Mesenchymal stem cell (in vitro differentiated cells and primary cell): ENCODE results near the gene CAMK4.

Experiments used
- DNase-seq: peaks from one replicate; pipeline ENCODE4 v3.0.0-alpha.2; 2013
- H2AFZ ChIP-seq: one replicate; pipeline ENCODE4 v1.6.1; 2013; ENCODE audit warnings: low read depth, mild to moderate bottlenecking, control low read depth, inconsistent platforms, low read length, moderate library complexity
- H2AK5ac ChIP-seq: 2 replicates; pipeline ENCODE4 v1.6.1; 2013; ENCODE audit warnings: low read length, moderate library complexity, mild to moderate bottlenecking, inconsistent platforms; ENCODE audit not compliant: severe bottlenecking
- H2BK120ac ChIP-seq: one replicate; pipeline ENCODE4 v1.6.1; 2013; ENCODE audit warnings: low read depth, mild to moderate bottlenecking, inconsistent platforms, low read length, moderate library complexity
- H2BK12ac ChIP-seq, 2 experiments: one replicate each; pipeline ENCODE4 v1.6.1; 2013; ENCODE audit warnings: inconsistent platforms in 2 of 2, low read length in 2 of 2, mild to moderate bottlenecking in 2 of 2, moderate library complexity in 2 of 2, control low read depth in 1 of 2
- H2BK15ac ChIP-seq: one replicate; pipeline ENCODE4 v1.6.1; 2013; ENCODE audit warnings: mild to moderate bottlenecking, low read depth, inconsistent platforms; ENCODE audit not compliant: poor library complexity, severe bottlenecking
- H2BK5ac ChIP-seq: 2 replicates; pipeline ENCODE4 v1.6.1; 2013; ENCODE audit warnings: low read depth, mild to moderate bottlenecking, low read length, control low read depth, inconsistent platforms; ENCODE audit not compliant: poor library complexity, severe bottlenecking
- H3K14ac ChIP-seq, 2 experiments: one replicate each; pipeline ENCODE4 v1.6.1; 2013; ENCODE audit warnings: inconsistent platforms in 2 of 2, low read length in 2 of 2, control low read depth in 1 of 2, mild to moderate bottlenecking in 1 of 2, moderate library complexity in 1 of 2
- H3K18ac ChIP-seq, 2 experiments: one replicate each; pipeline ENCODE4 v1.6.1; 2013; ENCODE audit warnings: inconsistent platforms in 2 of 2, low read length in 2 of 2, control low read depth in 1 of 2, low read depth in 1 of 2, mild to moderate bottlenecking in 1 of 2
- H3K23ac ChIP-seq, 2 experiments: one replicate each; pipeline ENCODE4 v1.6.1; 2013; ENCODE audit warnings: inconsistent platforms in 2 of 2, low read length in 2 of 2, mild to moderate bottlenecking in 2 of 2, moderate library complexity in 2 of 2, control low read depth in 1 of 2
- H3K27ac ChIP-seq: 2 replicates; pipeline ENCODE4 v1.5.1; 2013; ENCODE audit warnings: mild to moderate bottlenecking, moderate library complexity, low read length, control low read depth, inconsistent platforms; ENCODE audit not compliant: poor library complexity, severe bottlenecking
- H3K27me3 ChIP-seq, 2 experiments: 2 replicates each; pipeline versions ENCODE4 v1.6.1 to v1.7.0; 2013; ENCODE audit warnings: low read length in 2 of 2, mild to moderate bottlenecking in 2 of 2, moderate library complexity in 2 of 2, control low read depth in 1 of 2, inconsistent platforms in 1 of 2; ENCODE audit not compliant: control insufficient read depth in 1 of 2, insufficient read depth in 1 of 2
- H3K36me3 ChIP-seq, 2 experiments: 2 replicates each; pipeline versions ENCODE4 v1.6.1 to v1.7.0; 2013; ENCODE audit warnings: low read length in 2 of 2, control low read depth in 1 of 2, inconsistent platforms in 1 of 2, low read depth in 1 of 2, mild to moderate bottlenecking in 1 of 2; ENCODE audit not compliant: insufficient read depth in 2 of 2, control insufficient read depth in 1 of 2
- H3K4ac ChIP-seq, 2 experiments: one replicate each; pipeline ENCODE4 v1.6.1; 2013; ENCODE audit warnings: inconsistent platforms in 2 of 2, low read length in 2 of 2, mild to moderate bottlenecking in 2 of 2, moderate library complexity in 2 of 2, control low read depth in 1 of 2, low read depth in 1 of 2
- H3K4me1 ChIP-seq: 2 replicates; pipeline ENCODE4 v1.6.1; 2013; ENCODE audit warnings: low read depth, low read length, control low read depth; ENCODE audit not compliant: control insufficient read depth, insufficient read depth
- H3K4me2 ChIP-seq: 2 replicates; pipeline ENCODE4 v1.6.1; 2013; ENCODE audit warnings: low read length, mild to moderate bottlenecking, inconsistent platforms; ENCODE audit not compliant: poor library complexity, severe bottlenecking
- H3K4me3 ChIP-seq, 2 experiments: 2 replicates each; pipeline versions ENCODE4 v1.5.1 to v1.7.0; 2013; ENCODE audit warnings: low read length in 2 of 2, mild to moderate bottlenecking in 2 of 2, control low read depth in 1 of 2, low read depth in 1 of 2; ENCODE audit not compliant: insufficient read depth in 1 of 2
- H3K79me1 ChIP-seq: replicated peaks from 2 replicates; pipeline ENCODE4 v1.6.1; 2013; ENCODE audit warnings: mild to moderate bottlenecking, control low read depth, low read length, inconsistent platforms; ENCODE audit not compliant: poor library complexity, severe bottlenecking
- H3K9ac ChIP-seq: 2 replicates; pipeline ENCODE4 v1.7.0; 2013; ENCODE audit warnings: mild to moderate bottlenecking, low read length, moderate library complexity
- H3K9me3 ChIP-seq: 2 replicates; pipeline ENCODE4 v1.7.0; 2013; ENCODE audit warnings: mild to moderate bottlenecking, low read length; ENCODE audit not compliant: control insufficient read depth
- H4K8ac ChIP-seq: one replicate; pipeline ENCODE4 v1.6.1; 2013; ENCODE audit warnings: inconsistent platforms, mild to moderate bottlenecking, low read length, moderate library complexity
- H4K91ac ChIP-seq: one replicate; pipeline ENCODE4 v1.6.1; 2013; ENCODE audit warnings: mild to moderate bottlenecking, low read length, inconsistent platforms
- WGBS: methylation state at CpG from one replicate; pipeline ENCODE4 v1.1.7; 2013; ENCODE audit warnings: mixed read lengths; 5-methylcytosine and 5-hydroxymethylcytosine counted together

CAMK4 gene

GRCh38 chr5:111387361-111387760 is 163.2 kb downstream of the CAMK4 start:
- no peak overlapping the region for H4K91ac ChIP-seq

DNA sequence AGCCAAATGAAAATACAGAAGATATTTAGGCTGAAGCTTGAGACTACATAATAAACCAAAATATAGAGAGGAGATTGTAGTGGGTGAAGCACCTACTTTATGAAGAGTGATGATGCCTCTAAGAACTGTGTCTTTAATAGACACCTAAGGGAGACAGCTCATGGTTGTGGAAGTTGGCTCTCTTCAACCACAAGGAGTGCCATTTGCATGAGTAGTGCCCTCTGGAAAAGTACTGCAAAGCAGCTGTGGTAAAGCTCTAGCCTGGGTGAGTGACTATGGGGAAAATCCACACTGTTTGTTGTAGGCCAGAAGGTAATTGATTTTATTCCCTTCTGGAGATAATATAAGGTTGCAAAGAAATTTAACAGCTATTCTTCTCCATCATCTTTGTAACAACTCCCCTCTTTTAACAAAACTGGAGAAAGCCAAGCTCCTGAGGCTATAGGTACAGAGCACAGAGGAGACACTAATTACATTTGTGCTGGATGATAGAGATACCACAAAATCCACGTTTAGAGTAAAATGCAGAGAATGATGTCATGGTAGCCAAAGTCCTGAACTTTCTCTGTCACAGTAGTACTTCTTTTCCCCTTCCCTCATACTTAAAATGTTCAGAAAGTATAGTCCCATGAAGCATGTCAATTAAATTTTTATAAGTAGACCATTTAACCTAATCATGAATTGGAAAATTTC is 165.4 kb downstream of the CAMK4 start:
- Histone ChIP-seq H2AFZ (no peak overlapping the region), H3K14ac (no peak overlapping the region), H3K18ac (no peak overlapping the region), H3K27me3 (no peaks in the 10 kb centered on the region), H3K79me1 (no peaks in the 10 kb centered on the region), H3K36me3 (no peaks in the 10 kb centered on the region), H2BK120ac (no peak overlapping the region), H4K91ac (no peak overlapping the region), H2BK15ac (no peak overlapping the region), H3K23ac (no peak overlapping the region), H4K8ac (no peak overlapping the region), H3K4me3 (no peak overlapping the region), H3K9ac (peak overlapping the region; percentile 67), H3K9me3 (no peaks in the 10 kb centered on the region), H2BK5ac (no peak overlapping the region), H3K4ac (no peak overlapping the region), H3K27ac (peak overlapping the region; percentile 61), H2AK5ac (no peak overlapping the region), H3K4me1 (no peaks in the 10 kb centered on the region), H3K4me2 (no peak overlapping the region), H2BK12ac (no peak overlapping the region)
- DNase-seq = peak; percentile 79
- WGBS = 40% methylated on average over 1 of the region's 1 CpG

More at GRCh38 chr5:111387361-111387760, 163.2 kb downstream of the CAMK4 start:
- H3K4me3 ChIP-seq = no peak overlapping the region
- no peak for DNase-seq
- no peak overlapping the region for H3K14ac ChIP-seq
- H2BK12ac ChIP-seq = no peak overlapping the region
- no peaks in the 10 kb centered on the region for H3K27me3 ChIP-seq
- no peaks in the 10 kb centered on the region for H3K9me3 ChIP-seq
- no peaks in the 10 kb centered on the region for H3K4me1 ChIP-seq
- H3K79me1 ChIP-seq = no peaks in the 10 kb centered on the region
- H2AK5ac ChIP-seq = no peak overlapping the region
- H2AFZ ChIP-seq = no peak overlapping the region
- H3K36me3 ChIP-seq = no peaks in the 10 kb centered on the region
- no CpG with 5 or more reads among the region's 1 CpG for WGBS
- H3K23ac ChIP-seq = no peak overlapping the region
- H2BK15ac ChIP-seq = no peak overlapping the region
- no peak overlapping the region for H2BK5ac ChIP-seq
- H3K9ac ChIP-seq = no peak overlapping the region
- H3K18ac ChIP-seq = no peak overlapping the region
- H3K27ac ChIP-seq = no peak overlapping the region
- H3K4ac ChIP-seq = no peak overlapping the region
- no peak overlapping the region for H4K8ac ChIP-seq
- no peak overlapping the region for H3K4me2 ChIP-seq
- H2BK120ac ChIP-seq = no peak overlapping the region

- Histone ChIP-seq H2AK5ac (no peak overlapping the region), H2AFZ (no peak overlapping the region), H3K18ac (no peak overlapping the region), H3K4ac (no peak overlapping the region), H2BK12ac (no peak overlapping the region), H3K4me3 (no peak overlapping the region), H3K79me1 (no peaks in the 10 kb centered on the region), H3K36me3 (no peaks in the 10 kb centered on the region), H3K27me3 (no peaks in the 10 kb centered on the region), H4K91ac (no peak overlapping the region), H2BK15ac (no peak overlapping the region), H3K9ac (no peak overlapping the region), H3K9me3 (no peaks in the 10 kb centered on the region), H3K14ac (no peak overlapping the region), H4K8ac (no peak overlapping the region), H2BK120ac (no peak overlapping the region), H3K4me1 (no peaks in the 10 kb centered on the region), H2BK5ac (no peak overlapping the region), H3K27ac (no peak overlapping the region), H3K23ac (no peak overlapping the region), H3K4me2 (no peak overlapping the region)
- DNase-seq = no peak
- 95% methylated on average over 2 of the region's 2 CpGs for WGBS
Measured at GRCh38 chr5:111392181-111392580, 168.0 kb downstream of the CAMK4 start.

- H2BK120ac ChIP-seq = no peak overlapping the region
- WGBS = no CpG with 5 or more reads among the region's 3 CpGs
Measured at GRCh38 chr5:111394586-111394985, 170.4 kb downstream of the CAMK4 start.

More at GRCh38 chr5:111394586-111394985, 170.4 kb downstream of the CAMK4 start:
- Histone ChIP-seq H3K9ac (no peak overlapping the region), H3K36me3 (no peaks in the 10 kb centered on the region), H4K91ac (no peak overlapping the region), H3K27ac (no peak overlapping the region), H2BK15ac (no peak overlapping the region), H4K8ac (no peak overlapping the region), H2BK5ac (no peak overlapping the region), H3K4me1 (no peaks in the 10 kb centered on the region), H3K14ac (no peak overlapping the region), H2BK12ac (no peak overlapping the region), H3K23ac (no peak overlapping the region), H3K4ac (no peak overlapping the region), H3K9me3 (no peaks in the 10 kb centered on the region), H2AK5ac (no peak overlapping the region), H2AFZ (no peak overlapping the region), H3K79me1 (no peaks in the 10 kb centered on the region), H3K4me2 (no peak overlapping the region), H3K27me3 (no peaks in the 10 kb centered on the region), H3K4me3 (no peak overlapping the region), H3K18ac (no peak overlapping the region)
- DNase-seq = peak; percentile 59
